Prostate gland (tissue), 2 donors: ENCODE results near the gene LRIT1. TPM values are rescaled to one million over a fixed set of nuclear protein-coding genes. Genes with fewer than 3 reads are reported as not detected.

Experiments
- DNase-seq: peaks from one replicate; pipeline ENCODE4 v3.0.0-alpha.2; 2019; ENCODE audit warnings: low spot score
- H3K27ac ChIP-seq, 2 donors: fragments of 200-600 bp; sonication (generic); 2 replicates each; pipeline ENCODE4 v1.5.1; 2017 to 2019
- H3K27me3 ChIP-seq: fragments of 200-600 bp; sonication (generic); replicated peaks from 2 replicates; pipeline ENCODE4 v1.5.1; 2019; ENCODE audit not compliant: insufficient read depth
- H3K36me3 ChIP-seq, 2 donors: fragments of 200-600 bp; sonication (generic); 1 replicate in 1 of 2; 2 replicates in 1 of 2; pipeline versions ENCODE4 v1.5.1 to v1.8.1; 2017 to 2019
- H3K4me1 ChIP-seq: fragments of 200-600 bp; sonication (generic); replicated peaks from 2 replicates; pipeline ENCODE4 v1.5.1; 2019
- H3K4me3 ChIP-seq, 2 donors: fragments of 200-600 bp; sonication (generic); 2 replicates each; pipeline ENCODE4 v1.5.1; 2017 to 2019
- H3K9me3 ChIP-seq: fragments of 200-600 bp; sonication (generic); 2 replicates; pipeline ENCODE4 v1.5.1; 2017
- POLR2A ChIP-seq: fragments of 450-650 bp; IDR thresholded peaks from one replicate; pipeline ENCODE4 v1.6.1; 2016; ENCODE audit warnings: antibody characterized with exemption, mild to moderate bottlenecking
- POLR2AphosphoS5 ChIP-seq: sonication (generic); formaldehyde crosslinking; IDR thresholded peaks from one replicate; pipeline ENCODE4 v1.6.1; 2017; ENCODE audit warnings: antibody characterized with exemption
- WGBS: methylation state at CpG from one replicate; pipeline ENCODE4 v1.1.5; 2018; 5-methylcytosine and 5-hydroxymethylcytosine counted together
- intact Hi-C: fragments of 100-400 bp; cut with DNase I; formaldehyde crosslinking; loops from one replicate; pipeline ENCODE4 v1.14.2; 2022
- total RNA-seq, 2 donors: library from RNA; depleted of rRNA; stranded (reverse); fragments of >200 nt; gene quantifications; one replicate each; pipeline ENCODE4 v1.1.0, GENCODE V29; 2016
- TF ChIP-seq, protein P1 (sequence below), 4 experiments: fragments of 200-600 bp in 2 of 4; fragments of 450-650 bp in 2 of 4; sonication (generic) in 2 of 4; IDR thresholded peaks; 1 replicate in 3 of 4; 2 replicates in 1 of 4; pipeline ENCODE4 v1.5.1; 2016 to 2019; ENCODE audit warnings: antibody characterized with exemption in 4 of 4, mild to moderate bottlenecking in 2 of 4, moderate library complexity in 2 of 4

The LRIT1 gene
- total RNA-seq, 2 donors from 2014 or later: 1.1 TPM; not detected in 1

- DNase-seq: no peak
Measured at GRCh38 chr10:84181631-84182030, 59.7 kb downstream of the LRIT1 start.

More at GRCh38 chr10:84181631-84182030, 59.7 kb downstream of the LRIT1 start:
- intact Hi-C loops: no loop called here
- Histone ChIP-seq H3K4me3 (no peak overlapping the region), H3K27ac (no peak overlapping the region), H3K4me1 (no peaks in the 10 kb centered on the region), H3K36me3 (no peaks in the 10 kb centered on the region), H3K27me3 (no peaks in the 10 kb centered on the region), H3K9me3 (no peaks in the 10 kb centered on the region)
- no peak for TF ChIP-seq POLR2A
- TF ChIP-seq, protein P1, sequence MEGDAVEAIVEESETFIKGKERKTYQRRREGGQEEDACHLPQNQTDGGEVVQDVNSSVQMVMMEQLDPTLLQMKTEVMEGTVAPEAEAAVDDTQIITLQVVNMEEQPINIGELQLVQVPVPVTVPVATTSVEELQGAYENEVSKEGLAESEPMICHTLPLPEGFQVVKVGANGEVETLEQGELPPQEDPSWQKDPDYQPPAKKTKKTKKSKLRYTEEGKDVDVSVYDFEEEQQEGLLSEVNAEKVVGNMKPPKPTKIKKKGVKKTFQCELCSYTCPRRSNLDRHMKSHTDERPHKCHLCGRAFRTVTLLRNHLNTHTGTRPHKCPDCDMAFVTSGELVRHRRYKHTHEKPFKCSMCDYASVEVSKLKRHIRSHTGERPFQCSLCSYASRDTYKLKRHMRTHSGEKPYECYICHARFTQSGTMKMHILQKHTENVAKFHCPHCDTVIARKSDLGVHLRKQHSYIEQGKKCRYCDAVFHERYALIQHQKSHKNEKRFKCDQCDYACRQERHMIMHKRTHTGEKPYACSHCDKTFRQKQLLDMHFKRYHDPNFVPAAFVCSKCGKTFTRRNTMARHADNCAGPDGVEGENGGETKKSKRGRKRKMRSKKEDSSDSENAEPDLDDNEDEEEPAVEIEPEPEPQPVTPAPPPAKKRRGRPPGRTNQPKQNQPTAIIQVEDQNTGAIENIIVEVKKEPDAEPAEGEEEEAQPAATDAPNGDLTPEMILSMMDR (IDR thresholded peaks at IDR 0.05): no peak
- no peak for TF ChIP-seq POLR2AphosphoS5
- WGBS: 99% methylated on average over 5 of the region's 5 CpGs

Other genes starting within 250 kb of the LRIT1 start
- gene GHITM, start 102.0 kb downstream of the LRIT1 start, total RNA-seq: 100 to 1,000 TPM; 122 to 143 TPM
- gene GPR15LG, start 67.7 kb downstream of the LRIT1 start, total RNA-seq: 1 to 10 TPM in 1 of 2 donors, not detected in 1; 3.1 TPM
- under 1 TPM; 0.45 to 0.82 TPM for gene CDHR1, start 47.0 kb downstream of the LRIT1 start, total RNA-seq
- not detected for gene LRIT2, start 16.0 kb downstream of the LRIT1 start, total RNA-seq
- gene RGR, start 3.5 kb upstream of the LRIT1 start, total RNA-seq: not detected
- 10 to 100 TPM; 30.4 to 53.6 TPM for gene CCSER2, start 87.0 kb upstream of the LRIT1 start, total RNA-seq